Duodenal mucosa (tissue), 2 donors: ENCODE results near the gene WRAP73.
A peak's percentile ranks its signal among the peaks of the same experiment; 100 is the strongest.

Experiments
- H3K27ac ChIP-seq: one replicate; pipeline ENCODE4 v1.7.0; 2013; ENCODE audit warnings: low read depth, low read length
- H3K27me3 ChIP-seq, 2 donors: one replicate each; pipeline ENCODE4 v1.7.0; 2013; ENCODE audit warnings: low read length in 2 of 2, control low read depth in 1 of 2; ENCODE audit not compliant: insufficient read depth in 2 of 2, control insufficient read depth in 1 of 2
- H3K36me3 ChIP-seq, 2 donors: one replicate each; pipeline ENCODE4 v1.7.0; 2013; ENCODE audit warnings: low read length in 2 of 2, control low read depth in 1 of 2; ENCODE audit not compliant: insufficient read depth in 2 of 2, control insufficient read depth in 1 of 2
- H3K4me1 ChIP-seq, 2 donors: one replicate each; pipeline ENCODE4 v1.7.0; 2013; ENCODE audit warnings: low read length in 2 of 2, control low read depth in 1 of 2; ENCODE audit not compliant: insufficient read depth in 2 of 2, control insufficient read depth in 1 of 2
- H3K4me3 ChIP-seq, 2 donors: one replicate each; pipeline ENCODE4 v1.7.0; 2013; ENCODE audit warnings: low read length in 2 of 2, low read depth in 1 of 2
- H3K9ac ChIP-seq, 2 donors: one replicate each; pipeline ENCODE4 v1.7.0; 2013; ENCODE audit warnings: low read length in 2 of 2, low read depth in 1 of 2
- H3K9me3 ChIP-seq, 2 donors: one replicate each; pipeline ENCODE4 v1.7.0; 2013; ENCODE audit warnings: low read length in 2 of 2, control low read depth in 1 of 2; ENCODE audit not compliant: control insufficient read depth in 1 of 2

The WRAP73 gene

DNA sequence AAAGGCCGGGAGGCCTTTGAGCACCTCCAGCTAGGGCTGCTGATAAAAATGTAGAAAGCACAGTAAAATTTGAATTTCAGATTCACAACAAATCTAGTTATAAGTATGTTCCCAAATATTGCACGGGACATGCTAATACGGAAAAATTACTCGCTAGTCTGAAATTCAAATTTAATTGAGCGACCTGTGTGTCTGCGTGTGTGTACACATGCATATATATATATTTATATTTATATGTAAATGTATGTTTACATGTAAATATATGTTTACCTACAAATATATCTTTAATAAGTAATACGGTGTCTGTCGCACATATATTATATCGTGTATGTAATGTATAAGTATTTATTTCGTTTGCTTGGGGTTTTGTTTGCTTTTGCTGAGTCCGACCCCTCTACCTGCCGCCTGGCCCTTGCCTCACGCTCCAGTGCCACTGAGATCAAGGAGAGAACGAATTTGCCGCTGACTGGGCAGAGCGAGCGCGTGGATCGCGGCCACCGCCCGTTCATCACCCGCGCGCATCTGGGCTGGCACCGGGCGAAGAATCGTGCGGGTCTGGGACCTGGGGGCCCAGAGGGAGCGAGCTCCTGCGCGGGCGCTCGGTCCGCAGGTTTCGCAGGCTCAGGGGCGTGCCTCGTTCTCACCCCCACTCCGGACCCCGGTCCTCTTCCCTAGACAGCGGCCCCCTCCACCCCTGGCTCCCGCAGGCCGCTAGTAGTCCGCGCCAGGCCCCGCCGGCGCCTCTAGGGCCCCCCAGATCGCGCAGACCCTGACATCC, 534 bp upstream of the WRAP73 start:
- Histone ChIP-seq H3K36me3 (peaks cover 6 to 15% of the 10 kb centered on the region in 2 donors), H3K4me3 (peak overlapping the region; percentile 78 to 84), H3K9me3 (no peaks in the 10 kb centered on the region), H3K4me1 (peaks cover 14 to 17% of the 10 kb centered on the region in 2 donors), H3K27ac (no peak overlapping the region), H3K9ac (peak overlapping the region in 1 of 2 donors; percentile 71), H3K27me3 (peaks cover 42 to 46% of the 10 kb centered on the region in 2 donors)

DNA sequence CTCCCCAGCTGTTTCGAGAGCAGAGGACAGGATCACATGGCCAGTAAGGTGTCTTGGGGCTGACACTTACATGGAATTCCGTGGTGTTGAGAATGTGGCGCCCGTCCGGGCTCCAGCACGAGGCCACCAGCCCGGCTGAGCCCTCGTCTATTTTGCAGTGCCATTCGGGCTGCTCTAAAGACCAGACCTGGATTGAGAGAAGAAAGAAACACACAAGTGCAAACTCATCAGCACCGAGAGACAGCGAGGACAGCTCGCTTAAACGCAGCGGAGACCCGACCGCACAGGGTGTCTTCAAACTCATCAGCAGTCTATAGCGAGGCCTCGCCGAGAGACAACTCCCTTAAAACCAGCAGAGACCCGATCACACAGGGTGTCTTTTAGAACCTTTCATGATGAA, 3.3 kb downstream of the WRAP73 start:
- Histone ChIP-seq H3K4me1 (peaks cover 13 to 17% of the 10 kb centered on the region in 2 donors), H3K9me3 (no peaks in the 10 kb centered on the region), H3K36me3 (peaks cover 12 to 33% of the 10 kb centered on the region in 2 donors), H3K4me3 (no peak overlapping the region), H3K27me3 (peaks cover 13% of the 10 kb centered on the region in 2 donors), H3K27ac (no peak overlapping the region), H3K9ac (no peak overlapping the region)

DNA sequence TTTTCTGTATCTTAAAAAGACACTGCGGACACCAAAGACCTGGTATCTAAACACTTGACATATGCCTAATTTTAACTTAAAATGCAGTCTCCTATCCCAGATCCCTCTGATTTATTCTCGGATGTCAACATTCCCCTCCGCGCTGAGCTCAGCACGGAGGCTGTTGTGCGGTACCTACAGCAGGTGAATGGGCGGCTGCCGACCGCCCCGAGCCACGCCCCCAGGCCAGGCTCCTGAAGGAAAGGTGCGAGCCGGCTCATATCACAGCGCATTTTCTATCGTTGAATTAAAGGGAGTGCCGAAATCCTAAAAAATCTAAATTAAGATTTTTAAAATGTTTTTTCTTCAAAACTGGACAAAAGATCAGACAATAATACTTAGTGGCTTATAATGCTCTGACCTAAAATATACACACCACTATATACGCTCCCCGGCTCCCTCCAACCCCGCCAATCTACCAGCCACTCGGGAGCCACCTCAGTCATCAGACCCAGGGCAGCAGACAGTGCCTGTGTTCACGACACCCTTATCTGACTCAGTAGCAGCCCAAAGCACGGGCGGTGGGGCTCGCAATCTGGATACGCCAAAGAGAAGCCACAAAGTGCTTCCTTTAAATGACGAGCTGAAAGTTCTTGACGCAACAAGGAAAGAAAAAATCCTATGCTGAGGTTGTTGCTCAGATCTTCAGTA, 4.1 kb downstream of the WRAP73 start:
- H3K4me1 ChIP-seq: peaks cover 11 to 17% of the 10 kb centered on the region in 2 donors
- H3K4me3 ChIP-seq: no peak overlapping the region
- H3K36me3 ChIP-seq: peaks cover 15 to 39% of the 10 kb centered on the region in 2 donors

DNA sequence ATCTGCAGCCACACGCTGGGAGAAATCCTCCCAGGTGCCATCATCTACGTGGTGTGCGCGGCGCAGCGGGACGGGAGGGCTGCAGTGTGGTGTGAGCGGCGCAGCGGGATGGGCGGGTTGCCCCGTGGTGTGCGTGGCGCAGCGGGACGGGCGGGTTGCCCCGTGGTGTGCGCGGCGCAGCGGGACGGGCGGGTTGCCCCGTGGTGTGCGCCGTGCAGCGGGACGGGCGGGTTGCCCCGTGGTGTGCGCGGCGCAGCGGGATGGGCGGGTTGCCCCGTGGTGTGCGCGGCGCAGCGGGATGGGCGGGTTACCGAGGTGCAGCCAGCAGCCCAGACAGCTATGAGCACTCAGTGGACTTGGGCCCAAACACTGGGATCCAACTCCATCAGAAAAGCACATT, 4.7 kb downstream of the WRAP73 start:
- H3K36me3 ChIP-seq: peaks cover 16 to 39% of the 10 kb centered on the region in 2 donors
- H3K9me3 ChIP-seq: no peaks in the 10 kb centered on the region
- no peak overlapping the region for H3K4me3 ChIP-seq
- H3K9ac ChIP-seq: no peak overlapping the region
- H3K27me3 ChIP-seq: no peaks in the 10 kb centered on the region
- H3K4me1 ChIP-seq: peaks cover 11 to 17% of the 10 kb centered on the region in 2 donors
- H3K27ac ChIP-seq: no peak overlapping the region

More for the DNA sequence above, 4.1 kb downstream of the WRAP73 start:
- peaks cover 5% of the 10 kb centered on the region in 2 donors for H3K27me3 ChIP-seq
- no peaks in the 10 kb centered on the region for H3K9me3 ChIP-seq
- no peak overlapping the region for H3K27ac ChIP-seq
- H3K9ac ChIP-seq: no peak overlapping the region

DNA sequence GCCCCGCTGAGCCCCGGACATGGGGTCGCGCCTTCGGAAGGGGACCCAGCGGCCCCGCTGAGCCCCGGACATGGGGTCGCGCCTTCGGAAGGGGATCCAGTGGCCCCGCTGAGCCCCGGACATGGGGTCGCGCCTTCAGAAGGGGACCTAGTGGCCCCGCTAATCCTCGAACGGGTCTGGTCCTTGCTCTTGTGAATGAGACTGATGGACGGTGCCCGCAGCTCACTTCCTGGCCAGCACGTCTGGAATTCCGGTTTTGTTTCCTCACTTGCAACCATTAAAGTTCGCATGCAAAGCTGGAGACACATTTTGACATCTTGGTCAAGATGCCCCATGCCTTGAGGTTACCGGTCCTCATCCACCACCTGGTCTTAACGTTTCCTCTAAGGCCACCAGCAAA, 5.6 kb downstream of the WRAP73 start:
- H3K36me3 ChIP-seq: peaks cover 19 to 48% of the 10 kb centered on the region in 2 donors
- H3K27ac ChIP-seq: no peak overlapping the region
- no peak overlapping the region for H3K4me3 ChIP-seq
- H3K27me3 ChIP-seq: no peaks in the 10 kb centered on the region
- no peaks in the 10 kb centered on the region for H3K9me3 ChIP-seq
- H3K4me1 ChIP-seq: peaks cover 9 to 16% of the 10 kb centered on the region in 2 donors
- H3K9ac ChIP-seq: no peak overlapping the region

DNA sequence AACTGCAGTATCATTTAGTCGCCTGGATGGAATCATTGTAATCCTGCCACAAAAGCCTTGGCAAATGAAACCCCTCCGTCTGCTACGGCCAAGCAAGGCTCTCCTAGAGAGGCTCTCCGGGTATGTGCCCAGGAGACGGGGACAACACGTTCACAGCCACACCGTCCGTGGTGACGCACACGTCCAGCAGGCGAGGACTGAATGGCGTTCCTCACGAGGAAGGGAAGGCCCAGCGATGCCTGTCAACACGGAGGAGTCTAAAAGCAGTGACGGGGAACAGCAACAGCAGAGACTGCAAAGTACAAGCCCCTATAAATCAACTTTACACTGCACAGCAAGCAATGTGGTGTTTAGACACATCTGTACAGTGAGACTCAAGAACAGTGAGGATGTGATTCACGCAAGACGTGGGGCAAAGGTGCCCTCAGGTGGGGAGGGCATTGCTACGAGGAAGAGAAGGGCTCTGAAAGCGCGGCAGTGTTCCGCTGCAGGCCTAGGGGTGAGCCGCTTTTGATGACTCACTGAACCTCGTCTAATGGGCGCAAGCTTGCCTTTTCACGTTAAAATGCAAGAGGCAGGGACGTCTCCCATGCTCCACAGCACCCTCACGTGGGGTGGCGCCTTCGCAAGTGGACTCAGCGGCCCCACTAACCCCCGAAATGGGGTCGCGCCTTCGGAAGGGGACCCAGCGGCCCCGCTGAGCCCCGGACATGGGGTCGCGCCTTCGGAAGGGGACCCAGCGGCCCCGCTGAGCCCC, 6.8 kb downstream of the WRAP73 start:
- no peak overlapping the region for H3K4me3 ChIP-seq
- peaks cover 0 to 7% of the 10 kb centered on the region in 2 donors for H3K4me1 ChIP-seq
- H3K9ac ChIP-seq: no peak overlapping the region
- H3K27ac ChIP-seq: no peak overlapping the region
- peaks cover 19 to 60% of the 10 kb centered on the region in 2 donors for H3K36me3 ChIP-seq
- H3K9me3 ChIP-seq: no peaks in the 10 kb centered on the region
- H3K27me3 ChIP-seq: no peaks in the 10 kb centered on the region

DNA sequence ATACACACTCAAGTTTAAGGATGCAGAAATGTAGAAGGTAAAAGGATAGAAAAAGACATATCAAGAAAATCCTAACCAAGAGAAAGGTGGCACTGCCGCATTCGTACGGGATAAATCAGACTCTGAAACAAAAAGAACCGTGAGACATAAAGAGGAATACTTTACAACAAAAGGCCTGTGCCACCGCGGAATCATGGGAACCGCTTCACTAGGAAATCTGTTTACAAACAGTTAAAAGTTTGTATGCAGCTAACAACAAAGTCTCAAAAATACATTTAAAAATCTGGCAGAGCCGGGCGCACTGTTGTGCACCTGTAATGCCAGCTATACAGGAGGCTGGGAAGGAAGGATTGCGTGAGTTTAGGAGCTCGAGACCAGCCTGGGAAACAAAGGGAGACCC, 8.1 kb downstream of the WRAP73 start:
- H3K9ac ChIP-seq: no peak overlapping the region
- no peak overlapping the region for H3K27ac ChIP-seq
- H3K4me1 ChIP-seq: no peaks in the 10 kb centered on the region
- peaks cover 24 to 71% of the 10 kb centered on the region in 2 donors for H3K36me3 ChIP-seq
- no peaks in the 10 kb centered on the region for H3K27me3 ChIP-seq
- H3K9me3 ChIP-seq: no peaks in the 10 kb centered on the region
- H3K4me3 ChIP-seq: no peak overlapping the region

DNA sequence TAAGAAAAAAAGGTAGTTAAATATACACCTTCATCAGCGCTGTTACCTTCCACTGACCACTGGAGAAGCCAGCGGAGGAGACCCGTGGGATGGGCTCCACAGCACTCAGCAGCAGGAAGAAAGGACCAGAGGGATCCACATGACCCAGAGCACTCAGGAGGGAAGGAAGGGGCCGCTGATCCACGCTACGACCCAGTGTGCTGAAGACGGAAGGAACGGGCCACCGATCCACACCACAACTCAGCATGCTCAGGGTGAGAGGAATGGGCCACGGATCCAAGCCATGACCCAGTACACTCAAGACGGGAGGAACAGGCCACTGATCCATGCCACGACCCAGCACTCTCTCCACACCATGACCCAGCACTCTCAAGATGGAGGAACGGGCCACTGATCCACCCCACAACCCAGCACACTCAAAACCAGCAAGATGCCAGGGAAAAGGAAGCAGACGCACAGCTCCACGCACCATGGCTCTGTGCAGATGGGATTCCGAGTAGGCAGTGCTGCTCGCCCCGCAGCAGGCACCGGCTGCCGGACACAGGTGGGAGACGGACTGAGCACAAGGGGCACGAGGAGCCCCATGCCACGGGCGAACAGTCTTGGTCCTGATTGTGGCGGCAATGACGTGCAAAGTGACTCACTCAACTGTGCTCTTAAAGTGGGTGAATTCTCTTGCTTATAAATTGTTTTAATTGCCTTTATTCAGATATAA, 8.7 kb downstream of the WRAP73 start:
- no peaks in the 10 kb centered on the region for H3K9me3 ChIP-seq
- peaks cover 19 to 71% of the 10 kb centered on the region in 2 donors for H3K36me3 ChIP-seq
- no peak overlapping the region for H3K4me3 ChIP-seq
- no peaks in the 10 kb centered on the region for H3K4me1 ChIP-seq
- no peaks in the 10 kb centered on the region for H3K27me3 ChIP-seq
- H3K9ac ChIP-seq: no peak overlapping the region
- H3K27ac ChIP-seq: no peak overlapping the region

DNA sequence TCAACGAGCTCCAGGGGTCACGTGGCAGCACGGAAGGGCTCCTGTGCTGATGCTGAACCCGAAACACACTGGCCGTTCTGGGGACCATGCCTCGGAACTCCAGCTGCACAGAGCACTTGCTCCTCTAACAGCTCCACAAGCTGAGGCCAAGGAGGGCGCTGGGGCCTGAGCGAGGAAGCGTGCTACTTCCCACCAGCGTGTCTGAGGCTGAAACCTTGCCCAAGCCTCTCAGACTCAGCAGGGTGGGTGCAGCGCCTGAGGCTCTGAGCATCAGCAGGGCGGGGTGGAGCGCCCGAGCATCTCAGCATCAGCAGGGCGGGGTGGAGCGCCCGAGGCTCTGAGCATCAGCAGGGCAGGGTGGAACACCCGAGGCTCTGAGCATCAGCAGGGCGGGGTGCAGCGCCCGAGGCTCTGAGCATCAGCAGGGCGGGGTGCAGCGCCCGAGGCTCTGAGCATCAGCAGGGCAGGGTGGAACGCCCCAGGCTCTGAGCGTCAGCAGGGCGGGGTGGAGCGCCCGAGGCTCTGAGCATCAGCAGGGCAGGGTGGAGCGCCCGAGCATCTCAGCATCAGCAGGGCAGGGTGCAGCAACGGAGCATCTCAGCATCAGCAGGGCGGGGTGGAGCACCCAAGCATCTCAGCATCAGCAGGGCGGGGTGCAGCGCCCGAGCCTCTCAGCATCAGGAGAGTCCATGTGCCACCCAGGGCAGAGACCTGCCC, 9.6 kb downstream of the WRAP73 start:
- no peak overlapping the region for H3K9ac ChIP-seq
- H3K27me3 ChIP-seq: no peaks in the 10 kb centered on the region
- no peak overlapping the region for H3K4me3 ChIP-seq
- peaks cover 20 to 72% of the 10 kb centered on the region in 2 donors for H3K36me3 ChIP-seq
- no peaks in the 10 kb centered on the region for H3K9me3 ChIP-seq
- H3K4me1 ChIP-seq: no peaks in the 10 kb centered on the region
- no peak overlapping the region for H3K27ac ChIP-seq
